SK-N-DZ (cell line): ENCODE results near the gene VCL.

Experiments used
- DNase-seq: peaks from one replicate; pipeline ENCODE4 v3.0.0-alpha.2; 2015; ENCODE audit warnings: low spot score

The VCL gene

GRCh38 chr10:74071157-74071556 lies 73.2 kb downstream of the VCL start:
- DNase-seq, result no peak

- no peak for DNase-seq
These were observed 74.6 kb downstream of the VCL start for GRCh38 chr10:74072503-74072902.

- DNase-seq, result no peak
These were observed 78.0 kb downstream of the VCL start for GRCh38 chr10:74075906-74076305.

- DNase-seq, result no peak
These were observed 79.0 kb downstream of the VCL start for GRCh38 chr10:74076961-74077360.

GRCh38 chr10:74077416-74077815 lies 79.5 kb downstream of the VCL start:
- no peak for DNase-seq

- no peak for DNase-seq
These were observed 80.1 kb downstream of the VCL start for GRCh38 chr10:74078037-74078436.

GRCh38 chr10:74079028-74079935 lies 81.4 kb downstream of the VCL start:
- DNase-seq, result no peak

- DNase-seq, result no peak
These were observed 82.1 kb downstream of the VCL start for GRCh38 chr10:74079936-74080590.

- DNase-seq, result peak; percentile 62
These were observed 83.4 kb downstream of the VCL start for GRCh38 chr10:74081192-74081803.

GRCh38 chr10:74081941-74082718 lies 84.2 kb downstream of the VCL start:
- DNase-seq, result no peak

GRCh38 chr10:74083304-74083703 lies 85.4 kb downstream of the VCL start:
- DNase-seq, result no peak

GRCh38 chr10:74084955-74085354 lies 87.0 kb downstream of the VCL start:
- no peak for DNase-seq

GRCh38 chr10:74086317-74086716 lies 88.4 kb downstream of the VCL start:
- DNase-seq, result no peak

GRCh38 chr10:74088722-74089121 lies 90.8 kb downstream of the VCL start:
- no peak for DNase-seq

GRCh38 chr10:74092372-74092771 lies 94.5 kb downstream of the VCL start:
- DNase-seq, result no peak

GRCh38 chr10:74093530-74094164 lies 95.7 kb downstream of the VCL start:
- no peak for DNase-seq

GRCh38 chr10:74094231-74094630 lies 96.3 kb downstream of the VCL start:
- no peak for DNase-seq

GRCh38 chr10:74096777-74097176 lies 98.9 kb downstream of the VCL start:
- no peak for DNase-seq

- DNase-seq, result no peak
These were observed 99.9 kb downstream of the VCL start for GRCh38 chr10:74097776-74098175.

- DNase-seq, result no peak
These were observed 101.5 kb downstream of the VCL start for GRCh38 chr10:74099420-74099819.

- no peak for DNase-seq
These were observed 101.9 kb downstream of the VCL start for GRCh38 chr10:74099836-74100235.
